A673 (cell line): ENCODE measurements around the gene SLC2A8. TPM values are rescaled to one million over a fixed set of nuclear protein-coding genes. Genes with fewer than 3 reads are reported as not detected.
A peak's percentile ranks its signal among the peaks of the same experiment; 100 is the strongest.

Source experiments
- BruUV-seq: library from RNA; stranded (reverse); fragments of 400-500 nt; replicated peaks from 2 replicates; lab custom pipeline; 2021; lab: Mats Ljungman, UMichigan
- CTCF ChIA-PET: fragments of 300-600 bp; sonication (Branson Sonifier 250); formaldehyde crosslinking; loops from one replicate; lab custom pipeline; 2022; ENCODE audit warnings: antibody characterized with exemption; lab: Charles Lee
- POLR2A ChIA-PET: fragments of 300-600 bp; sonication (Branson Sonifier 250); formaldehyde crosslinking; loops from one replicate; lab custom pipeline; 2022; ENCODE audit warnings: antibody characterized with exemption; ENCODE audit not compliant: low non-redundant PET; lab: Charles Lee
- DNase-seq: peaks from one replicate; pipeline ENCODE4 v3.0.0-alpha.2; 2015; ENCODE audit warnings: low spot score
- H3K27ac ChIP-seq: fragments of 200-600 bp; sonication (generic); 2 replicates; pipeline ENCODE4 v1.5.1; 2016; ENCODE audit warnings: mixed run types, low read depth, mild to moderate bottlenecking, mixed read lengths, antibody characterized with exemption, low read length; ENCODE audit not compliant: poor library complexity, severe bottlenecking
- H3K27me3 ChIP-seq: fragments of 200-600 bp; sonication (generic); replicated peaks from 2 replicates; pipeline ENCODE4 v1.6.1; 2017; ENCODE audit warnings: mixed run types, low read depth, mild to moderate bottlenecking, mixed read lengths, antibody characterized with exemption, low read length; ENCODE audit not compliant: insufficient read depth, poor library complexity
- H3K36me3 ChIP-seq: fragments of 200-600 bp; sonication (generic); 2 replicates; pipeline ENCODE4 v1.6.1; 2016; ENCODE audit warnings: mixed run types, mild to moderate bottlenecking, mixed read lengths, antibody characterized with exemption, low read length; ENCODE audit not compliant: insufficient read depth, poor library complexity, severe bottlenecking
- H3K4me1 ChIP-seq: fragments of 200-600 bp; sonication (generic); 2 replicates; pipeline ENCODE4 v1.6.1; 2017; ENCODE audit warnings: mixed run types, mild to moderate bottlenecking, mixed read lengths, antibody characterized with exemption, low read length; ENCODE audit not compliant: insufficient read depth, poor library complexity, severe bottlenecking
- H3K4me3 ChIP-seq: fragments of 200-600 bp; sonication (generic); 2 replicates; pipeline ENCODE4 v1.5.1; 2016; ENCODE audit warnings: low read depth, mixed run types, mild to moderate bottlenecking, mixed read lengths, low read length; ENCODE audit not compliant: poor library complexity, severe bottlenecking
- H3K9me3 ChIP-seq: fragments of 200-600 bp; sonication (generic); 2 replicates; pipeline ENCODE4 v1.6.1; 2016; ENCODE audit warnings: mixed run types, low read depth, mild to moderate bottlenecking, mixed read lengths, antibody characterized with exemption, low read length; ENCODE audit not compliant: poor library complexity, severe bottlenecking
- EZH2 ChIP-seq: fragments of 200-600 bp; sonication (generic); IDR thresholded peaks from 2 replicates; pipeline ENCODE4 v1.6.1; 2017; ENCODE audit warnings: borderline replicate concordance, low read depth, mild to moderate bottlenecking, mixed read lengths, antibody characterized with exemption, low read length; ENCODE audit not compliant: poor library complexity, severe bottlenecking
- intact Hi-C: fragments of 100-400 bp; cut with micrococcal nuclease; formaldehyde crosslinking; loops from one replicate; pipeline ENCODE4 v1.10.0; 2022; ENCODE audit not compliant: unreplicated experiment
- total RNA-seq: library from RNA; stranded (reverse); gene quantifications from 2 replicates; pipeline ENCODE4 v1.2.3, GENCODE V29; 2021
- TF ChIP-seq, protein P1 (sequence below): fragments of 300-800, 200-600 bp; sonication (generic); conservative IDR thresholded peaks from 2 replicates; pipeline ENCODE4 v1.5.1; 2017; ENCODE audit warnings: low read depth, mild to moderate bottlenecking, antibody characterized with exemption, low read length, moderate library complexity, mixed read lengths

The SLC2A8 gene
- total RNA-seq, 1 experiment from 2014 or later, result 12.7 TPM

GRCh38 chr9:127395497-127396252, 1.3 kb upstream of the SLC2A8 start:
- Histone ChIP-seq H3K9me3 (no peaks in the 10 kb centered on the region), H3K27me3 (no peaks in the 10 kb centered on the region), H3K4me3 (no peak overlapping the region), H3K4me1 (peaks cover 5% of the 10 kb centered on the region), H3K36me3 (no peaks in the 10 kb centered on the region), H3K27ac (no peak overlapping the region)
- CTCF ChIA-PET, result no interaction called here
- intact Hi-C loops, result loop anchor here (5.0 kb wide), 1 partner anchor 183 kb away; no protein-coding TSS in a partner anchor
- POLR2A ChIA-PET, result no interaction called here
- DNase-seq, result no peak
- no peak for TF ChIP-seq EZH2
- TF ChIP-seq, protein P1, sequence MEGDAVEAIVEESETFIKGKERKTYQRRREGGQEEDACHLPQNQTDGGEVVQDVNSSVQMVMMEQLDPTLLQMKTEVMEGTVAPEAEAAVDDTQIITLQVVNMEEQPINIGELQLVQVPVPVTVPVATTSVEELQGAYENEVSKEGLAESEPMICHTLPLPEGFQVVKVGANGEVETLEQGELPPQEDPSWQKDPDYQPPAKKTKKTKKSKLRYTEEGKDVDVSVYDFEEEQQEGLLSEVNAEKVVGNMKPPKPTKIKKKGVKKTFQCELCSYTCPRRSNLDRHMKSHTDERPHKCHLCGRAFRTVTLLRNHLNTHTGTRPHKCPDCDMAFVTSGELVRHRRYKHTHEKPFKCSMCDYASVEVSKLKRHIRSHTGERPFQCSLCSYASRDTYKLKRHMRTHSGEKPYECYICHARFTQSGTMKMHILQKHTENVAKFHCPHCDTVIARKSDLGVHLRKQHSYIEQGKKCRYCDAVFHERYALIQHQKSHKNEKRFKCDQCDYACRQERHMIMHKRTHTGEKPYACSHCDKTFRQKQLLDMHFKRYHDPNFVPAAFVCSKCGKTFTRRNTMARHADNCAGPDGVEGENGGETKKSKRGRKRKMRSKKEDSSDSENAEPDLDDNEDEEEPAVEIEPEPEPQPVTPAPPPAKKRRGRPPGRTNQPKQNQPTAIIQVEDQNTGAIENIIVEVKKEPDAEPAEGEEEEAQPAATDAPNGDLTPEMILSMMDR, result no peak
- BruUV-seq, result no TSS peak

DNA sequence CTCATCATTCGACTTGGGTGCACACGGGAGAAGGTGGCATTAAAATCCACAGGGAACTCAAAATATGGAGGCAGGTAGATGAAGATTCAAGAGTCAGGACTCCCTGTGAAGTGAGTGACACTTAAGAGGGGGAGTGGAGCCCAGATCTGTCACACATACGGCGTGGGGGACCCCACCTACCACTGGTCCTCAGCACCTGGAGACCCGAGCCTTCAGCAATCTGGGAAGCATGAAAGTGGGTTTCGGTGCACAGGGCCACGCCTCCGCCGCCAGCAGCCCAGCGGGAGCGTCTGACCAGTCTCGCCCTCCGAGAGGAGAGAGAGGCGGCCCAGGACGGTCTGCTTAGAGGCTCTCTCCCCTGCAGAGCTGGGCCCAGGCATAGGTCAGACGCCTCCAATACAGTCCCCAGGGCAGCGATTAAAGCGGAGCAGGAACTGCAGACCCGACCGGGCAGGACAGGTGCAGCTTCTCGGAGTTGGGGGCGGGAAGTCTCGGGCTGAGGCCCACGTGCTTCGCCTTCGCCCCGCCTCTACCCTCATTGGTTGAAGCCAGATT, 639 bp upstream of the SLC2A8 start:
- BruUV-seq, result no TSS peak
- H3K4me1 ChIP-seq, result peaks cover 5% of the 10 kb centered on the region
- no peak overlapping the region for H3K27ac ChIP-seq
- DNase-seq, result no peak
- H3K4me3 ChIP-seq, result peak overlapping the region; percentile 82
- ChIA-PET CTCF (interaction anchor here (1.4 kb wide), 1 partner anchor 172 kb away, joined by 6 read pairs; no protein-coding TSS in a partner anchor), POLR2A (interaction anchor here (0.5 to 0.6 kb wide), 2 partner anchors 27 to 684 kb away, joined by 3 to 6 read pairs; no protein-coding TSS in a partner anchor)
- intact Hi-C loops, result loop anchor here (5.0 kb wide), 1 partner anchor 184 kb away; no protein-coding TSS in a partner anchor
- TF ChIP-seq, protein P1, result no peak
- TF ChIP-seq EZH2, result no peak
- H3K9me3 ChIP-seq, result no peaks in the 10 kb centered on the region
- H3K27me3 ChIP-seq, result no peaks in the 10 kb centered on the region
- H3K36me3 ChIP-seq, result no peaks in the 10 kb centered on the region

DNA sequence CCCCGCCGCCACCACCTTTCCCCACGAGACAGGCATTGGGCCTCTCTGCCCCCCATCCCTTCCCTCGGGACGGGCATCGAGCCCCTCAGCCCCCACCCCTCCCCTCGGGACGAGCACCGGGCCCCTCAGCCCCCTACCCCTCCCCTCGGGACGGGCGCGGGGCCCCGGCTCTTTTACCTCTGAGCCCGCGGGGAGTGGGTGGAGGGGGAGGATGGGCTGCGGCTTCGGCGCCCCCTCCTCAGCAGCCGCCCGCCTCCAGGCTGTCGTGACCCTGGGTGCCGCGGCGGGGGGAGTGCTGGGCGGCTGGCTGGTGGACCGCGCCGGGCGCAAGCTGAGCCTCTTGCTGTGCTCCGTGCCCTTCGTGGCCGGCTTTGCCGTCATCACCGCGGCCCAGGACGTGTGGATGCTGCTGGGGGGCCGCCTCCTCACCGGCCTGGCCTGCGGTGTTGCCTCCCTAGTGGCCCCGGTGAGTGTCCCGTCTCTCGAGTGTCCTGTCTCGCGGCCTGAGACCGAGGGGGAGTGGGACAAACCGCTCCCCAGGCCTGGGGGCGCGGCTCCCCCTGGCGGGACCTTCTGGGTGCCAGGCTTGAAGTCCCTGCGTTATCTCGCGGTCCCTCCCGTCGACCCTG, 791 bp downstream of the SLC2A8 start:
- intact Hi-C loops, result loop anchor here (5.0 kb wide), 1 partner anchor 185 kb away; no protein-coding TSS in a partner anchor
- H3K9me3 ChIP-seq, result no peaks in the 10 kb centered on the region
- no TSS peak for BruUV-seq
- TF ChIP-seq, protein P1, result peak; percentile 56
- TF ChIP-seq EZH2, result no peak
- no peaks in the 10 kb centered on the region for H3K27me3 ChIP-seq
- peaks cover 5% of the 10 kb centered on the region for H3K4me1 ChIP-seq
- H3K36me3 ChIP-seq, result no peaks in the 10 kb centered on the region
- H3K4me3 ChIP-seq, result peak overlapping the region; percentile 82
- ChIA-PET CTCF (interaction anchor here (0.7 to 1.4 kb wide), 3 partner anchors 41 to 173 kb away, joined by 4 to 6 read pairs (median 4); no protein-coding TSS in a partner anchor), POLR2A (no interaction called here)
- peak; percentile 46 for DNase-seq
- H3K27ac ChIP-seq, result peak overlapping the region; percentile 55
